ENCODE measurements around the gene TRIM46.

DNA sequence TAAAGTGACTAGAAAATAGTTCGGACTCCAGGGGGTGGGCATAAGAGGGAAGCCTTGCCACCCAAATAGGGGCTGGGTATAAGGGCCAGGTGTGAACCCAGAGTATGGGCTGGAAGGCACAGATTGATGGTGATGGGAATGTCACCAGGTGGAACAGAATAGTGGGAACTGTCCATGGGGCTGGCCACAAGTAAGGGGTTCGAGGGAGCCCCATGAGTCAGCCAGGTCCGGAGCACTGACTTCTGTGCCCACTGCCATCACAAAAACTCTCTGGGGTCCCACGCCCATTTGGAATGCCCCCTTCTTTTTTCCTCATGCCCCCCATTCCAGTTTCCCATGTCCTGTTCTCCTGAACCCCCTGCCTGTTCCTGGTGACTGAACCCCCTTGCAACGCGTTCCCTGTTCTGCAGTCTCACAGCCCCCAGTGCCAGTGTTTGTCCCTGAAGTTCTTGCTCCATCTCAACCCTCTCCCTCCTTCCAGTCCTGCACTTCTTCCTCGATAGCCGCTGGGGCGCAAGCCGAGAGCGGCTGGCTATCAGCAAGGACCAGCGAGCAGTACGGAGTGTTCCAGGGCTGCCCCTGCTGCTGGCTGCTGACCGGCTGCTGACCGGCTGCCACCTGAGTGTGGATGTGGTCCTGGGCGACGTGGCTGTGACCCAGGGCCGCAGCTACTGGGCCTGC lies 7.9 kb downstream of the TRIM46 start:
- TF ChIP-seq, protein P1, sequence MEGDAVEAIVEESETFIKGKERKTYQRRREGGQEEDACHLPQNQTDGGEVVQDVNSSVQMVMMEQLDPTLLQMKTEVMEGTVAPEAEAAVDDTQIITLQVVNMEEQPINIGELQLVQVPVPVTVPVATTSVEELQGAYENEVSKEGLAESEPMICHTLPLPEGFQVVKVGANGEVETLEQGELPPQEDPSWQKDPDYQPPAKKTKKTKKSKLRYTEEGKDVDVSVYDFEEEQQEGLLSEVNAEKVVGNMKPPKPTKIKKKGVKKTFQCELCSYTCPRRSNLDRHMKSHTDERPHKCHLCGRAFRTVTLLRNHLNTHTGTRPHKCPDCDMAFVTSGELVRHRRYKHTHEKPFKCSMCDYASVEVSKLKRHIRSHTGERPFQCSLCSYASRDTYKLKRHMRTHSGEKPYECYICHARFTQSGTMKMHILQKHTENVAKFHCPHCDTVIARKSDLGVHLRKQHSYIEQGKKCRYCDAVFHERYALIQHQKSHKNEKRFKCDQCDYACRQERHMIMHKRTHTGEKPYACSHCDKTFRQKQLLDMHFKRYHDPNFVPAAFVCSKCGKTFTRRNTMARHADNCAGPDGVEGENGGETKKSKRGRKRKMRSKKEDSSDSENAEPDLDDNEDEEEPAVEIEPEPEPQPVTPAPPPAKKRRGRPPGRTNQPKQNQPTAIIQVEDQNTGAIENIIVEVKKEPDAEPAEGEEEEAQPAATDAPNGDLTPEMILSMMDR (IDR thresholded peaks at IDR 0.05), result no peak
- no peak for TF ChIP-seq POLR2A (IDR thresholded peaks at IDR 0.05)

All from right lobe of liver (tissue), 4 donors.